ENCODE results near the gene RANBP3.
"Not testable (repeated sequence)": the region's sequence is repeated elsewhere in the genome, so short reads cannot be mapped to it uniquely, and the experiment has no call there.

Gene RANBP3, protein sequence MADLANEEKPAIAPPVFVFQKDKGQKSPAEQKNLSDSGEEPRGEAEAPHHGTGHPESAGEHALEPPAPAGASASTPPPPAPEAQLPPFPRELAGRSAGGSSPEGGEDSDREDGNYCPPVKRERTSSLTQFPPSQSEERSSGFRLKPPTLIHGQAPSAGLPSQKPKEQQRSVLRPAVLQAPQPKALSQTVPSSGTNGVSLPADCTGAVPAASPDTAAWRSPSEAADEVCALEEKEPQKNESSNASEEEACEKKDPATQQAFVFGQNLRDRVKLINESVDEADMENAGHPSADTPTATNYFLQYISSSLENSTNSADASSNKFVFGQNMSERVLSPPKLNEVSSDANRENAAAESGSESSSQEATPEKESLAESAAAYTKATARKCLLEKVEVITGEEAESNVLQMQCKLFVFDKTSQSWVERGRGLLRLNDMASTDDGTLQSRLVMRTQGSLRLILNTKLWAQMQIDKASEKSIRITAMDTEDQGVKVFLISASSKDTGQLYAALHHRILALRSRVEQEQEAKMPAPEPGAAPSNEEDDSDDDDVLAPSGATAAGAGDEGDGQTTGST

DNA sequence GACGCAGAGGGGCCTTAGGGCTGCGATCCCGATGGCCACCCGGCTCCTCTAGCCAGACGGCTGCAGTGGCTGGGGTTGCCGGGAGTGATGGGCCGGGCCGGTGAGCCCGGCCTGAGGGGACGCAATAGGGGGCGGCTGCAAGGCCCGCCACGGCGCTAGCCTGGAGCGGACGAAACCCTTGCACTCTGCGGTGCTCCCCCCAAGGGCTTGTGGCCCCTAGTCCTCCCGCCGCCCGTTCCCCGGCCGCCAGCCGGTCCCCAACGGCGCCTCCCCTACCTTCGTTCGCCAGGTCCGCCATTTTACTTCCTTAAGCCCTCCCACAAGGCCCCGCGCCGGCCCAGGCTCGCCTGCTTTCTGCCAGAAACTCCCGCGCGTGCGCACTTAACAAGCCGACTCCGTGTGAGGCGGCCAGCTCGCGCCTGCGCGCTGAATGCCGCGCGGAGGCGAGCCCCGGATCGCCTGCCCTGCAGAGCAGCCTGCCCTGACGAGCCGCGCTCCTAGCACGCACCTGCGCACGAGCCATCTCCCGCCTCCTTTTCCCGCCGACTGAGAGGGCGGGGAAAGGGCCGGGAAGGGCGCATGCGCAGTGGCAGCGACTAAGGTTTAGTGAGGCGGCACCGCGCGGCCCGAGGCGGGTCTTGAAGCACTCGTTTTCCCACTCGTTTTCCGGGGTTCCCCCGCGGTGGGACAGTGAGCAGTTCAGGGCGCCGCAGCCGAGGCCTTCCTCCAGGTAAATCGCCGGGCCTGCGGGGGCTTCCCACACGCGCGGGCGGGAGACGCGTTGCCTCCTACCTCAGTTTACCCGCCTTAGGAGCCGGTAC lies at the start of gene RANBP3:
Gene RANBP3 (minus strand): TSS at position 356 of the 821 bp plus-strand sequence. CDS start 58 bp downstream, at position 298.
- DNase-seq = peak; percentile 95

DNA sequence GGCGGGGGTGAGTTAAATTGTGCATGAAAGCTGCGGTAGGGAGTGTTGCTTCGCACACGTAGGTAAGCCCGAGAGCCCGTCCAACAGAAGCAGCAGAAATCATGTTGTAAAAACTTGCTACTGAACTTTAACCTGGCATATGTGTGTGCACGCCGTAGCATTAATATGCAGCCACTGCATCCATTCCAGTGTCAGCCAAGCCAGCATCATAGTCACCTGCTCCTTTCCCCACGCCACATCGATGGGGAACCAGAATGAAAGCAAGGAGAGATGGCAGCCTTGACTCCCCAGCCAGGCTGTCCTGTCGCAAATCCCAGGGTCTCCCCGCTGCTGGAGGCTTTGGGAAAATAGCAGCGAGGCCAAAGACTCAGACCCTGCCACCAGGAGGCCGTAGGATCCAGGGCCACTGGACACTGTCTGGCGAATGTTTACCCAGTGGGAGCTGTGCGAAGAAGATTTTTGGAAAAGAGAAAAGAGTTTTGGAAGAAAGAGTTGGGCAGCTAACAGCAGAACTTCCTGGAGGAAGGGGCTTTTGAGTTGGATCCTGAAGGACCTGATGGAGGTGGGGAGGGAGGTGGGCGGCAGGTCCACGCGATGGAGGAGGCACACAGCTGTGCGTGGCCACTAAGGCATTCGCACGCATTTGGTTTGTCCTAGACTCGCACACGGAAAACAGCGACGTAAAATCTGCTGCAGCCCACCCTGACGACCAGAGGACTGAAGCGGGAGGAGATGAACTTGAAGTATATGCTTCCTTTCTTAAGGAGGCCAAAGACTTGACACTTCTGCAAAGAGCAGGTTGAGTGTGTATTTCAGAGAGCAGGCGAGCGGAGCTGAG lies 48.7 kb upstream of the RANBP3 start:
- DNase-seq = no peak

DNA sequence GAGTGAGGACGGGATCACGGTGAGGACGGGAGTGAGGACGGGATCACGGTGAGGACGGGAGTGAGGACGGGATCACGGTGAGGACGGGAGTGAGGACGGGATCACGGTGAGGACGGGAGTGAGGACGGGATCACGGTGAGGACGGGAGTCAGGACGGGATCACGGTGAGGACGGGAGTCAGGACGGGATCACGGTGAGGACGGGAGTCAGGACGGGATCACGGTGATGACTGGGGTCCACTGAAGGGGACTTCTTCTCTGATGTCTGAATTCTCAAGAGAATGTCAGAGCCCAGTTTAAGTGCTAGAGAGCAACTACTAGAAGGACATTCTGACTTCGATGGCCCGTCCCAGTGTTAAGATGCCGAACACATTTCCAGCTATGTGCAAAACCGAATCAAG lies 46.8 kb upstream of the RANBP3 start:
- not testable (repeated sequence) for DNase-seq

DNA sequence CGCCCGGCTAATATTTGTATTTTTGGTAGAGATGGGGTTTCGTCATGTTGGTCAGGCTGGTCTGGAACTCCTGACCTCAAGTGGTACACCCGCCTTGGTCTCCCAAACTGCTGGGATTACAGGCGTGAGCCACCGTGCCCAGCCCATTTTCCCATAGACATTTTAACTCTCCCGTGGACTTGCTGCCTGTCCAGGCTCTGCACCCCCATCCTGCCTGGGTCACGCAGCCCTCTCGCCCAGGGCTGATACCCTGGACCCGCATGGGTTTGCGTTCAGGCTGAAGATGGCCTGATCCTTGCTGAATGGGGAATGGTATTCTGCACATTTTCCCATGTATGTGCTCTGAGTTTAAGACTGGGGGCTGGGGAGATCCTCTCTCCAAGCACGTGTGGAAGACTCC lies 46.0 kb upstream of the RANBP3 start:
- no peak for DNase-seq

DNA sequence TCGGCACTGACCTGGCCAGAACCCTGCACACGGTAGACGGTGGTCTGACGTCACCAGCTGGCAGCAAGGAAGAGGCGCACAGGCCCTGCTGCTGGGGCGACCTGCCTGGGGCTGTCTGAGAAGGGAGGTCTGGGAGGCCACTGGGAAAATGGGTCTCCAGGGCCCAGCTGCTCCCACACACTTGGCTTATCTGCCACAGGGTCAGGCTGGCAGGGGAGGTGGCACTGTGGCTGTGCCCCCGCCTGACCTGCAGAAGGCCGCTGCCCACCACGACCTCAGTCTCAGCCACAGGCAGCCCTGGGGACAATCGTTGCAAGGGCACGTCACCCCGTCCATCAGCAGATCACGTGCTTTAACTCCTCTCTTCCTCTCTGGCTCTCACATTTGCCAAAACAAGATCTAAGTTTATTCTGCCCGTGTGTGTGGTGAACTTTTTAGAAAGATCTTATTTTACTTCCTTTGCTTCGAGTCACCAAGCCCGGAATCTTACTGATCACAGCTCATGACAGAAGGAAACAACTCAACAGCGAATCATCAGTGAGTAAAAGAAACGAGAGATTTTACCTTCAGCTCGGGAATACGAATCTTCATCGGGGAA lies 45.2 kb upstream of the RANBP3 start:
- DNase-seq = no peak

DNA sequence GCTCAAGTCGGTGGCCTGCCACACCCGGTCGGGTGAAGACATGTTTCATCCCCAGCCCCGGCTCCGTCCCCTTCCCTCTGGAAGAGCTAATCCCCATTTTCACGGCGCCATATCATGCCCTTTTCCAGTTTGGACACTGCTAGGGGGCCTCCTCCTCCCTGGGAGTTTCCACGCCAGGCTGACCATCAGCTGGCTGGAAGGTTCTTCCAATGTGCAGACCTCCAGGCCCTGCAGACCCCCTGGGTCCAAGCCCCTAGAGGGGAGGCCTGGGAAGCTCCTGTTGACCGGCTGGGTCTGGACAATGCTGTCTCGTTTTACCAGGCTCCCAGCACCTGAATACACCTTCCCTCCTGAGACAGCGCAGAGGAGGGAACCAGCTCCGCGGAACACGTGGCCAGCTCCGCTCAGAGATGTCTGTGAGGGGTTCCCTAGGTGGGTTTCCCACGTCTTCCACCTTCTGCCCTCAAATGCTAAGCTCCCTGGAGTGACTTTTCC lies 44.7 kb upstream of the RANBP3 start:
- no peak for DNase-seq

DNA sequence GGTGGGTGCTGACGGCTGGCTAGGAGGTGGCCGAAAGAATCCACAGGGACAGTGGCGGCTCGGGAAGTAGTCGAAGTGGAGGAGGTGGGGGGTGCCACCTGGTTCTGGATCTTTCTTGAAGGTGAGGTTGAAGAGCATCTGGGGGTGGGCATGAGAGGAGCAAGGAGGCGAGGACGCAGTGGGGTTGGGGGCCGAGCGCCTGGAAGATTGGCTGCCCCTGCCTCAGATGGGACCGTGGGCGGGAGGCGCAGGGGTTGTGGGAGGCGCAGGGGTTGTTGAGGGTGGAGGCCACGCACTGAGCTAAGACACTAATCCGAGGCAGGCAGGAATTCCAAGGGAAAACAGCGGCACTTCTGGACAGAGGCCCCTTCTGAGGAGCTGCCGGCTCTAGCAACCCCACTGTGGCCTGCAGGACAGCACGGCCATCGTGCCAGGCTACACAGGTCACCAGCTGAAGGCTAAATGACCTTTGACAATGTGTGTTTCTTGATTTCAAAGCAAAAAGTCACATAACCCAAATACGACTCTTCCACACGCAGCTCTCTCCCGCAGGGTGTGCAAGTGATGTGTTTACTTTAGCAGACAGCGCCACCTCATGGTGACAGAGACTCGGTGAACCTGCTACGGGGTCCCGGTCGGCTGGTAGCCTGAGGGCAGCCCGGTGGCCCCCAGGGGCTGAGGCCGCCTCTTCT lies 44.1 kb upstream of the RANBP3 start:
- DNase-seq = peak; percentile 2

DNA sequence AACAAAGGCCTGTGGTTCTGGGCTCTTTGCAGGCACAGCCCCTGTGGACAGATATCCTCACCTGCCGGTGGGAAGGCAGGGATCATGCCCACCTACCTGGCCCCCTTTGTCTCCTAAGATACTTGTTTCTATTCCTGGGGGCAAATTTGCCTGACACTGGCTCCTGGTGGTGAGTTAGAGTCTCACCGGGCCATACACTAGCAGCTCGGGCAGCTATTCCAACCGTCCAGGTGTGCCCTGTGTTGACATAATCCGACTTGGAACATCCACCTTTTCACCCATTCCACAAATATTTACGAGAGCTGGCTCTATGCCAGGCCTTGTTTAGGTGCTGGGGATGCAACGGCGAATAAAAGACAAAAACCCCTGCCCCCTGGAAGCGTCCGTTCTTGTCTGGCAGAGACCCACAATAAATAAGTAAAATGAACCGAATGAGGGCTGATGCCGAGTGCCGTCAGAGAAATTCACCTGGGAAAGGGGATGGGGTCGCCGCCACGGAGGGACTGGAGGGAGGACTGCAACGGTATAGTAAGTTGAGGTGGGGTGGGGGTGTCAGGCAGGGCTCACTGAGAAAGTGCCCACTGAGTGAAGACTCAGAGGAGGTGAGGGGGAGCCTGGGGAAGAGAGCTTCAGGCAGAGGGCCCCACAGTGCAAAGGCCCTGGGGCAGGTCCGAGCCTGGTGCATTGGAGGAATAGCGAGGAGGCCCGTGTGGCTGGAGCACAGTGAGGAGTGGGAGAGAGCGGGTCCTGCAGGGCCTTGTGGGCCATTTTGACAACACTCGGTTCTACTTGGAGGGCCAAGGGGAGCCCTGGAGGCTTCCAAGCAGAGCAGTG lies 43.2 kb upstream of the RANBP3 start:
- peak; percentile 54 for DNase-seq

DNA sequence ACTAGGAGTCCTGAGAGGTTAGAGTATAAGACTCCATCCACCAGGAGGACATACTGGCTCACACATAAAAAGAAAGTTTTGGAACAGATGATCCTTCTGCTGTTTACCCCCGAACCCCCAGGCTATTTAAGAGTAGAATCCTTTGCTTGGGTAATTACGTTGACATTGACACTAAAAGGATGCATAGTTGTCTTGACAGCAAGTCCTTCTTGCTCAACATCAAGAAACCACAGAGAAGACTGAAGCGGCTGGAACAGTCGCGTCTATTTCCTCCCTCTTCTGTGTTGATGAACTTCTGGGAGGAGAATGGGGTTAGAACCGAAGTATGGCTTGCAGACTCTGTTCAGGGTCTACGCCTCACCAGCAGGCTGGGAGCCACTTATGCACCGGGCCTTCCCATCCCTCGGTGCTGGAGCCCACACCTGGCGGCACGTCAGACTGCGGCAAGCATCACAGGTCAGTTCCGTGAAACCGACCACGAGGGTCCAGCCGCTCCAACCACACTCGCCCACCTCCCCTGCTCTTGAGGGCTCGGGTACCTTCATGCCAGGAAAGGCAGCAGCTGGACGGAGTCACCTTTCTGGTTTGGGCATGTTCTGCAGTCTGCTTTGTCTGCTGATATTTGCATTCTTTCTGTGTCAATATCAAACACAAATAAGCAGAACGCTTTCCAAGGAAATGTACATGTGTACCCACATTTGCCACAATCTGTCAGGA lies 42.4 kb upstream of the RANBP3 start:
- peak; percentile 71 for DNase-seq

DNA sequence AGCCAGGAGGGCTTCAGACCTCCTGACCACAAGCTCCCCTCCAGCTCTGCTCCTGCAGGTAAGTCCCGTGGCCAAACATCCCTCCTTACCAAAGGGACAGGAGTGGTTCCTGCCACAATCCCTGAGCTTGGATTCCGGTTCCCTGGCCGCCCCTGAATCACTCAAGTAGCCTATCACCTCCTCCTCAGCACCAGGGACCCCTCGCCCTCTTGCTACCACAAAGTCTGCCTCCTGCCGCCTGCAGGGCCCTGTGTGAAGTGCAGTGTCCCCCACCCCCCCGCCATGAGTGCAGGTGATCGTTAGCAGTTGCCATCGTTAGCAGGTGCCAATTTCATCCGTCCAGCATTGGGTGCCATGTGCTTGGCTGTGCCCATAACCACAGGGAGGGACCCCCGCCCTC lies 40.8 kb upstream of the RANBP3 start:
- no peak for DNase-seq

DNA sequence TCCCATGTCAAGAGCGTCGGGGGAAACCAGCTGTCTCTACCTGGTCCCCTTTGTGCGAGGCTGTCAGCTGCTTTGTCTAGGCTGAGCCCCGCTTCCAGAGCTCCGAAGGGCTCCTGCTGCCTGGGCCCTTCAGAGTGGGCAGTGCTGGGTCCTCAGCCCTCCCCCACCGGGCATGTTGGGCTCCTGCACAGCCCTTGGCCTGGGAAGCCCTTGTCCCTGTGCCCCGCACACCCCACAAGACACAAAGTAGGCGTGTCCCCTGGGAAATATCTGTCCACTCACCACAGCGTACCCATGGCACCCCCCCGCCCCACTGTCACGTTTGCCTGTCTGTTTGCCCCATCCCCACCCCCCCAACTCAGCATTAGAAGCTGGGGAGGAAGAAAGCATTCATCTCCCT lies 39.6 kb upstream of the RANBP3 start:
- no peak for DNase-seq

DNA sequence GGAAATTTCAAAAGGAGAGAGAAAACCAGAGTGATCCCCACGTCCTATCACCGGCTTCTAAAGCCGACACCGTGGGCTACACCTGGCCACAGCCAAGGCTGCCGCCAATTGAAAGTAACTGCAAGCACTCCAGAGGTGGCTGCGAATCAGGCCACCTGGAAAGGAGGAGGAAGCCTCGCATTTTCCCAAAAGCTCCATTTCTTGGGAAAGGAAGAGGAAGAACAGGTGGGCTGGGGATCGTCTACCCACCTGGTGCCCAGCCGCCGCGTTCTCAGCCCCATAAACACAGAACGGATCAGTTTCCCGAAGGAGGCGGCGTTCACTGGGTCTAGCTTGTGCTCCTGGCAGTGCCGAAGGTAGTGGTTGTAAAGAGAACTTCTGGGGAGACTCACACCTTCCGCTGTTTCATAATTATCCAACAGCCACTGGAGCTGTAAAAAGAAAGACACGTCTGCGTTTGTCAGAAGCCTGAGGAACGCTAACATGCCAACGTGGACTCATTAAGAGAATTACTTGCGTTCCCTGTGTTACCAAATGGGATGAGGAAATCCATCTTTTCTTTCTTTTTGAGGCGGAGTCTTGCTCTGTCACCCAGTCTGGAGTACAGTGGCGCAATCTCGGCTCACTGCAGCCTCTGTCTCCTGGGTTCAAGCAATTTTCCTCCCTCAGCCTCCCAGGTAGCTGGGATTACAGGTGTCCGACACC lies 38.1 kb upstream of the RANBP3 start:
- DNase-seq = no peak

DNA sequence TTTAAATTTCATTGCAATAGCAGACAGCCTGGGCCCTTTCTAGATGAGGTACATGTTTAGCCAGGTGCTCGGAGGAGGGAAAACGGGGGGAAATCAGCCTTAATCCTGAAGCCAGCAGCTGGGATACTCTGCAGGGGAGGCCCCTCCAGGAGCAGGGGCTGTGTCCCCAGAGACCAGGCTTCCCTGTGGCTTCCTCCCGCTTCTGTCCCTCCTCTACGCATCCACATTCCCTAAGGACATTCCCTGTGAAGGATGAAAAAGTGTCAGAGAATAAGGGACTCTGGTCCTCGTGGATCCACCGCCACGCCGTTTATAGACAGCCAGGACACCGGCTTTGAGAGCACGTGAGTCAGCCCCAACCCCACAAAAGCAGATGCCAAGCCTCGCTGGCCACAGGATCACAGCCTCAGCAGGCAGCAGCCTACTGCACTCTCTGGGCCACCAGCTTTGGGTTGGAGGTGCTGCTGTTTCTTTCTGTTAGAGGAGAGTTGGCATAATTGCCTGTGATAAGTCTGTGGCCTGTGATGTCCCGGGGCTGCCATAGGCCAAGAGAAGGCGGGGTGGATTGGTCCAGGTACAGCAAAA lies 36.7 kb upstream of the RANBP3 start:
- DNase-seq = no peak

DNA sequence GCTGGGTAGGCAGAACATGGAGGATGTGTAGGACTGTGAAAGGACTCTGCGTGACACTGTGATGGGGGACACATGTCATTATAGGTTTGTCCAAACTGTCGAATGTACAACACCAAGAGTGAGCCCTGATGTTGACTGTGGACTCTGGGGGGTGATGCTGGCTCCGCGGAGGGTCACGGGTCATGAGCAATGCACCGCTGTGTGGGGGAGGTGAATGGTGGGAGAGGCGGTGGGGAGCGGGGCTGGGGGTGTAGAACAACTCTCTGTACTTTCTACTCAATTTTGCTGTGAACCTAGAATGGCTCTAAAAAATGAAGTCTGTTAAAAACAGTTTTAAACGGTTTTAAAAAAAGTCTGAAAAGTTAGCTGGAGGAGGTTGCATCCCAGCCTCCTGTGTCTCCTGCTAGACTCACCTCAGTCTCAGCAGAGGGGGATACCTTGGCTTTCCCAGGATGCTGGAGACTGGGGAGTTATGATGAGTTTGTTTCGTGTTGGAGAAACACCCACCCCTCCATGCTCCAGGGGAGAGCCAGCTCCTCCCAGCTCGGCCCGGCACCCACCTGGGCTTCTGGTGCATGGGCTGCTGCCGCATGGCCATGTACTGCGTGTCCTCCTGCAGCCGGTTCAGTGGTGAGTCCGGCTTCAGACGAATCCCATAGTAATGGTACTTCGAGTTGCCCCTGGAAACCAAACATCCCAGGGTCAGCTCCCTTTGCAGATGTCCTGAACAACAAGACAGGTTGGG lies 34.7 kb upstream of the RANBP3 start:
- DNase-seq = no peak

DNA sequence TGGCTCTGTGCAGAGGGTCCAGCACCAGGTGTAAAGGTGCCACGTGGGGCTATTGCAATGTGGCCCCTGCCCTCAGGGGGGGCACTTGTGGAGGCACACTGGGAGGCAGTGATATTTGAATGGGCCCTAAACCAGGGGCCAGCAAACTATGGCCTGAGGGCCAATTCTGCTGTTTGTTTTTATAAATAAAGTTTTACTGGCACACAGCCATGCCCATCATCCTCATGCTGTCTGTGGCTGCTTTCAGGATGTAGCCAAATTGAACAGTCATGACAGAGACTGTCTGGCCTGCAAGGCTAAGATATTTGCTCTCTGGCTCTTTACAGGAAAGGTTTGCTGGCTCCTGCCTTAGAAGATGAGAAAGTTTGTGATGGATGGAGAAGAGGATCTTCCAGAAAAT lies 33.9 kb upstream of the RANBP3 start:
- DNase-seq = no peak

DNA sequence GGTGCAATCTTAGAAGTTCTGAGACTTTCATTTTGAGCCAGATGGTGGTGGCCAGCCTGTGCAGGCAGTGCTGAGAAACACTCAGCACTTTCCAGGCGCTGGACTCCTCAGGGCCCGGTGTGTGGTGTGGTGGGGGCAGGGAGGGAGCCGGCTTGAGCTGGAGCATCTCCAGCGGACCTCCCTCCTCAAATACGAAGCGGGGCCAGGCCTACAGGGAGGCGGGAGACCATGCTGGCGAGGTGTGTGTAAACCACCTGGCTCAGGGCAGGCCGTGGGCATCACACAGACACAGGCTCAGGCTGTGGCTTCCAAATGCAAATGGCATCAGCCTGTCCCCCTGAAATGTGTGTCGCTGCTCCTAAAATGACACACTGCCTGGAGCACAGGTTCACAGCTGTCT lies 33.3 kb upstream of the RANBP3 start:
- DNase-seq = no peak

DNA sequence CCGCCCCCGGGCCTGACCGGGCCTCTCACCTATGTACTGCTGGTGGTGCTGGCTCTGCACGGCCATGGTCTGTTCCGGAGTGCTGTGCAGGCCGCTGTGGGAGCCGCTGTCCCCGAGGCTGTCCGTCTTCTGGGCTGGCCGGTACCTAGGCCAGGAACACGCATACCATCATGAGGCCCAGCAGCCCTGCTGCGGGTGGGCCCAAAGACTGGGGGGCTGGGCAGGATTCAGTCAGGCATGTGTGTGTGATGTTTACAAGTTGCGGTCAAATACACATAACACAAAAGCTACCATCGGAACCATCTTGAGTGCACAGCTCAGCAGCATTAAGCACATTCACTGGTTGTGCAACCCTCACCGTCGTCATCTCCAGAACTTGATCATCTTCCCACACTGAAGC lies 32.2 kb upstream of the RANBP3 start:
- DNase-seq = no peak

DNA sequence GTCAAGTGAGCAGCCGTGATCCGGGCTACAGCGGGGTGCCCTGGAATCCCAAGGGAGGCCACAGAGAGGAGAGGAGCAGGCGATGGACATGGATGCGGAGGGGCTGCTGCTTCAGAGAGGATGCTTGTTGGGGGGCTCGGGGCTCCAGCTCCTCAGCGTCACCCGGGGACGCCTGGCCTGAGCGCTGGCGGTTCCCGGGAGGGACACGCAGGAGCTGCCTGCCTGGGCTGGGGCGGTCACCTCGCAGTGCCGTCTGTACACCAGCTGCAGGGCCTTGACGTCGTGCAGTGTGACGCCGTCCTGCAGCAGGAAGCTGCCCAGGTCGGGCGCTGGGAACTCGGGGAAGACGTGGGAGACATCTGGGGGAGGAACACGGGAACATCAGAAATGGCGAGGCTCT lies 29.9 kb upstream of the RANBP3 start:
- DNase-seq = no peak
